Coronary artery (tissue), 2 donors: Measurements from ENCODE around the gene CD52.
"Not testable (repeated sequence)": the region's sequence is repeated elsewhere in the genome, so short reads cannot be mapped to it uniquely, and the experiment has no call there.

ENCODE experiments used
- DNase-seq: peaks from one replicate; pipeline ENCODE4 v3.0.0-alpha.2; 2017; ENCODE audit warnings: low spot score
- H3K27ac ChIP-seq, 2 donors: fragments of 200-600 bp; sonication (generic); one replicate each; pipeline ENCODE4 v1.5.1; 2016 to 2019
- H3K4me3 ChIP-seq: fragments of 200-600 bp; sonication (generic); 2 replicates; pipeline ENCODE4 v1.5.1; 2016; ENCODE audit warnings: mild to moderate bottlenecking, moderate library complexity
- TF ChIP-seq, protein P1 (sequence below): fragments of 200-600 bp; sonication (generic); IDR thresholded peaks from one replicate; pipeline ENCODE4 v1.5.1; 2019; ENCODE audit warnings: antibody characterized with exemption

CD52 gene

DNA sequence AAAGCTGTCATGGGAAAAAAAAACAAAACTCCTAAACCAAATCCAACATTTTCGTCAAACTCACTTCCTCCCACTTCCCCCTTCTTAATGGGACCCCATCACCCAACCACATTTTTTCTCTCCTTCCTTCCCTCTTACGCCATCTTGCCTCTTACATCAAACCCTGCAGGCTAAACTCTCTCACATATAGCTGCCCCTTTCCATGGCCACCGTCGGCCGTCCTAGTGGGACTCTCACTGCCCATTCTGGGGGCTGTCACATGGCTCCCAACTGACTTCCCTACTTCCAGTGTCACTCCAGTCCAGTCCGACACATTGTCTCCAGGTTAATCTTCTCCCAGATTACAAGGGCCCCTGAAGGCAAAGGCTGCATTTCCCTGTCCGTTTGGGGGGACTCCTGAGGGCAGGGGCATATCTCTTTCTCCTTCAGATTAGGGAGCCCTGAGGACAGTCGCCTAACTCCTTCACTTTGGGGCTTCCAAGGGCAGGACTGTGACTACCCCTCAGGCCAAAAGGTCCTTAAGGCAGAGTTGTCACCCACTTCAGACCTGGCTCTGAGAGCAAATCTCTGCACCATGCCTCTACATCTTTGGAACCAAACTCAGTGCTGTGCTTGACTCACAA lies 12.0 kb upstream of the CD52 start:
- Histone ChIP-seq H3K27ac (peak overlapping the region; percentile 50 to 82), H3K4me3 (peak overlapping the region; percentile 75)
- TF ChIP-seq, protein P1, sequence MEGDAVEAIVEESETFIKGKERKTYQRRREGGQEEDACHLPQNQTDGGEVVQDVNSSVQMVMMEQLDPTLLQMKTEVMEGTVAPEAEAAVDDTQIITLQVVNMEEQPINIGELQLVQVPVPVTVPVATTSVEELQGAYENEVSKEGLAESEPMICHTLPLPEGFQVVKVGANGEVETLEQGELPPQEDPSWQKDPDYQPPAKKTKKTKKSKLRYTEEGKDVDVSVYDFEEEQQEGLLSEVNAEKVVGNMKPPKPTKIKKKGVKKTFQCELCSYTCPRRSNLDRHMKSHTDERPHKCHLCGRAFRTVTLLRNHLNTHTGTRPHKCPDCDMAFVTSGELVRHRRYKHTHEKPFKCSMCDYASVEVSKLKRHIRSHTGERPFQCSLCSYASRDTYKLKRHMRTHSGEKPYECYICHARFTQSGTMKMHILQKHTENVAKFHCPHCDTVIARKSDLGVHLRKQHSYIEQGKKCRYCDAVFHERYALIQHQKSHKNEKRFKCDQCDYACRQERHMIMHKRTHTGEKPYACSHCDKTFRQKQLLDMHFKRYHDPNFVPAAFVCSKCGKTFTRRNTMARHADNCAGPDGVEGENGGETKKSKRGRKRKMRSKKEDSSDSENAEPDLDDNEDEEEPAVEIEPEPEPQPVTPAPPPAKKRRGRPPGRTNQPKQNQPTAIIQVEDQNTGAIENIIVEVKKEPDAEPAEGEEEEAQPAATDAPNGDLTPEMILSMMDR = no peak
- DNase-seq = no peak

DNA sequence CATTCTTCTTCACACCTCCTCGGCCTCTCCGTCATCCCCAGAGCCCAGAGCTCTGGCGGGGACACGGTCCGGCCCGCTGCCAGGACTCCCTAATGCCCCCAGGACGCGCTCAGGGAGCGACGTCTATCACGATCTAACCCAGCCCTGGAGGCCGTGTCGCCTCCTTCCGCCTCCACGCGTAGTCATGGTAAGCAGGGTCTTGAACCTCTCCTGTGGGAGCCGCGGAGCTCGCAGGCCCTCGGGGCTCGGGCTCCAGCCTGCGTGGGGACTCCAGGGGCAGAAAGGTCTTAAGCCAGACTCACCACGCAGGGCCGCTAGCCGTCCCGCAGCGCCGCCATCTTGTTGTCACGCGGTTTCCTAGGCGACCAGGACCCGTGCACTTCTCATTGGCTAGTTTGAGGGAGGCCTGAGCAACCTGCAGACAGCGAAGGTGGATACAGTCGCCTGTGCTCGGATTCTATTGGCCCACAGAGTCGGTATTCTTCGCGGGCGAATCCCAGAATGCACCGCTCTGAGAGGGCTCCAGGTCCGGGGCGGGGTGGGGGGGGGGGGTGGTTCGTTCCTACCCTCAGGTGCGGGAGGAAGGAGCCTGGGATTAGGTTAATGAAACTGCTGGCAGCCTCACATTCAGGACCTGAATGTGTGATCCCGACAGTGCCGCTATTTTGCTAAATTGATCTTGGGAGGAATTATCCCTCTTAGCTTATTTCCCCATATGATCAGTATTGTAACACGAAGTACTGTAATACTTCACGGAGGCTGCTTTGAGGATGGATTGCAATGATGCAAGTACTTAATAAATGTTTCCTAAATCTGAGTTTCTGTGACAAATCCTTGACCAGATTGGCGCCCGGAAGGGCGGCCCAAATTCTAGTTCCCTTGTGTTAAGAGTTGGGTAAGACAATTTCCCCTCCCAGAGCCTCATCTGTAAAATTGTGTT lies 11.2 kb upstream of the CD52 start, which contains the start of gene UBXN11:
UBXN11 (minus strand) TSS at position 347 of the 940 bp plus-strand sequence. CDS start 3,753 bp downstream, outside the sequence.
- peak within 1 kb of the TSS; percentile 75 for H3K4me3 ChIP-seq
- TF ChIP-seq, protein P1 = no peak
- H3K27ac ChIP-seq = peak within 1 kb of the TSS; percentile 50 to 82
- DNase-seq = peak; percentile 90

DNA sequence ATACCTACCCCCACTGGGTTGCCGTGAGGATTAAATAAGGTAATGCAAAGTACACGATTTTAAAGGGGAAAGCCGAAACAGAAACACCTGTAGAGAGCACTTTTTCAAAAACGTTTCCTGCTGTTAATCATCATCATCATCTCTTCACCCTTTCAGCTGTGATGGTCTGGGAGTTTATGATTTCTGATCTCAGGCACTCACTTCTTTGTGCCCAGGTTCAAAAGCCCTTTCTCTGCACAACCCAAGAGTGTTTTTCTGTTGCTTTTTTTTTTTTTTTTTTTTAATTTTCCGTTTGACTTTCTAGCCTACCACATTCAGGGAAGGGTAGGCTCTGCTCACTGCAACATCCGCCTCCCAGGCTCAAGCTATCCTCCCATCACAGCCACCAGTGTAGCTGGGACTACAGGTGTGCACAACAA lies 10.4 kb upstream of the CD52 start:
- TF ChIP-seq, protein P1 = no peak
- Histone ChIP-seq H3K4me3 (no peak overlapping the region), H3K27ac (peak overlapping the region in 1 of 2 donors; percentile 82)

DNA sequence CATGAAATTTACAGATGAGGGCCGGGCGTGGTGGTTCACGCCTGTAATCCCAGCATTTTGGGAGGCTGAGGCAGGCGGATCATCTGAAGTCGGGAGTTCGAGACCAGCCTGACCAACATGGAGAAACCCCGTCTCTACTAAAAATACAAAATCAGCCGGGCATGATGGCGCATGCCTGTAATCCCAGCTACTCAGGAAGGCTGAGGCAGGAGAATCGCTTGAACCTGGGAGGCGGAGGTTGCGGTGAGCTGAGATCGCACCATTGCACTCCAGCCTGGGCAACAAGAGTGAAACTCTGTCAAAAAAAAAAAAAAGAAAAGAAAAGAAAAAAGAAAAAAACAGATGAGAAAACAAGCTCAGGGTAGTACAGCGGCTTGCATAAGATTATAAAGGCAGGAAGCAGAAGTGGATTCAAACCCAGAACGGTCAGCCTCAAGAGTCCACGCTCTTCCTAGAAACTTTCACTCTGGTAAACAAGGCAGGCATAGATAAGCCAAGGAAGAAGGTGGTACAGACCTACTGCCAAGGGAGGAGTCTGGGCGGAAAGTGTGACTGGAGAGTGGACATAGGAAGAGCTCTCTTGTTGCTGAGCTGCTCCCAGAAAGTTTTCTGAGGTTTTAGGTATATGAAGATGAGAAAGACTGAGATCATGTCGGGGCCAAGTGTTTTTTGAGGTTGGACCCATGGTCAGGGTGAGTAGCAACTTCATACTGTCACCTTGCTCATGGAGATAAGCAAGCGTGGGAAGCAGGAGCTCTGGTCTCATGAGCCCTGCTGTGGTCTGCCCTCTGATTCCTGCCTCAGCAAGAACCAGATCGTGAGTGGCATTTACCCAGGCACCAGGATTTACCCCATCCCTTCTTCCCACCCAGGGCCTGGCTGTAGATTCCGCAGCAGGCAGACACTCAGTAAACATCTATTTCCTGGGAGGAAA lies 9.5 kb upstream of the CD52 start:
- H3K4me3 ChIP-seq, H3K27ac ChIP-seq, DNase-seq: not testable (repeated sequence)

More for the DNA sequence above, 10.4 kb upstream of the CD52 start:
- DNase-seq = no peak

DNA sequence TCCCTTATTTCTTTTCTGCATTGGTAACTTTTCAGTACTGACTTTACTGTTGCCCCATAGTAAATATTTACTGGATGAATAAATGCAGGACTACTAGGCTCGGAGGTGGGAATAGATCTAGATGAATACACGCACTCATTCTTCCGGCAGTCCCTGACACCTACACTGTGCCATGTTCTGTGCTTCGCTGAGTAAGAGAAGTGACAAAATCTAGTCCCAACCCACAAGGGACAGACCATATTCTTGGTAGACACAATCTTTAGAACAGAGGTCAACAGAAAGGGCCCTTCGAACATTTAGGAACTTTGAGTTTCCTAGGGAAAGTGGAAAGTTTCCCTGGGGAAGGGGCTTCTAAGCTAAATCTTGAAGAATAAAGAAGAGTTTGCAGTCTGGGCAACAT lies 3.3 kb upstream of the CD52 start:
- H3K4me3 ChIP-seq = no peak overlapping the region
- no peak for DNase-seq
- H3K27ac ChIP-seq = no peak overlapping the region
- TF ChIP-seq, protein P1 = no peak

DNA sequence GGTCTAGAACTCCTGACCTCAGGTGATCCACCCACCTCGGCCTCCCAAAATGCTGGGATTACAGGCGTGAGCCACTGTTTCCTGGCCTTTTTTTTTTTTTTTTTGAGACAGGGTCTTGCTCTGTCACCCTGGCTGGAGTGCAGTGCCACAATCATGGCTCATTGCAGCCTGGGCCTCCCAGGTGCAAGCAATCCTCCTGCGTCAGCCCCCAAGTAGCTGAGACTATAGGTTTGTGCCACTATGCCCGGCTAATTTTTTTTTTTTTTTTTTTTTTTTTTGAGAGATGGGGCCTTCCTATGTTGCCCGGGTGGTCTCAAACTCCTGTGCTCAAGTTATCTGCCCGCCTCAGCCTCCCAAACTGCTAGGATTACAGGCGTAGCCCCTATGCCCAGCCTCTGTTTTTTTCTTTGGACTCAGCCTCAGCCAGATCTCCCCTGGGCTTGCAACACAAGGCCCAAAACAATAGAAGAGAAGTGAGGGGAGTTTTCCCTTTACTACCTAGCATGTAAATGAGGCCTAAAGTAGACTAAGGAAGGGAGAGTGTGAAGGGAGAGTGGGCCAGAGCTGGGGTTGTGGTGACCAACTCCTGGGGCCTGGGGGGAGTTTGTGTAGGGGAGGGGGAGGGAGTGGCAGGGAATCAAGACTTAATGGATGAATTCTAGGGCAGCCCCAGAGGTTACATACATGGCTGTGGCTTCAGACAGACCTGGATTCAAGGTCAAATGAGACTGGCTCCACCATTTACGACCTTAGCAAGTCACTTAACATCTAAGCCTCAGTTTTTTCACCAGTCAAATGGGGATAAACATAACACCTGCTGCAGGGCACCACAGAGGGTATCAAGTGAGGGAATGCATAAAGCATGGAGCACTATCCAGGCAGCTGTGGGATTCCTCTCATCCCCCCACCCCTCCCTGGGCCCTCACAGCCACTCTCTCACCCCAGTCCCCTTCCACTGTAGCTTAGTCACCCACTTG lies 1.6 kb upstream of the CD52 start:
- DNase-seq = no peak
- H3K4me3 ChIP-seq = no peak overlapping the region
- TF ChIP-seq, protein P1 = no peak
- H3K27ac ChIP-seq = no peak overlapping the region
